ENCODE data around the gene YJU2. TPM values are rescaled to one million over a fixed set of nuclear protein-coding genes. Genes with fewer than 3 reads are reported as not detected.
"Not testable (repeated sequence)": the region's sequence is repeated elsewhere in the genome, so short reads cannot be mapped to it uniquely, and the experiment has no call there.

The YJU2 gene
- total RNA-seq, 1 donor from 2014 or later: 12.3 TPM

GRCh38 chr19:4267901-4268815 lies 21.3 kb downstream of the YJU2 start:
- no peak for DNase-seq (ENCODE audit: low spot score)

GRCh38 chr19:4268816-4269430 lies 22.0 kb downstream of the YJU2 start:
- no peak for DNase-seq (ENCODE audit: low spot score)

GRCh38 chr19:4272894-4273293 lies 26.0 kb downstream of the YJU2 start:
- no peak for DNase-seq (ENCODE audit: low spot score)

- not testable (repeated sequence) for DNase-seq (ENCODE audit: low spot score)
Measured at GRCh38 chr19:4274321-4274686, 27.4 kb downstream of the YJU2 start.

GRCh38 chr19:4277191-4277696 lies 30.4 kb downstream of the YJU2 start:
- DNase-seq (ENCODE audit: low spot score): no peak

- DNase-seq (ENCODE audit: low spot score): no peak
Measured at GRCh38 chr19:4278010-4278409, 31.1 kb downstream of the YJU2 start.

DNA sequence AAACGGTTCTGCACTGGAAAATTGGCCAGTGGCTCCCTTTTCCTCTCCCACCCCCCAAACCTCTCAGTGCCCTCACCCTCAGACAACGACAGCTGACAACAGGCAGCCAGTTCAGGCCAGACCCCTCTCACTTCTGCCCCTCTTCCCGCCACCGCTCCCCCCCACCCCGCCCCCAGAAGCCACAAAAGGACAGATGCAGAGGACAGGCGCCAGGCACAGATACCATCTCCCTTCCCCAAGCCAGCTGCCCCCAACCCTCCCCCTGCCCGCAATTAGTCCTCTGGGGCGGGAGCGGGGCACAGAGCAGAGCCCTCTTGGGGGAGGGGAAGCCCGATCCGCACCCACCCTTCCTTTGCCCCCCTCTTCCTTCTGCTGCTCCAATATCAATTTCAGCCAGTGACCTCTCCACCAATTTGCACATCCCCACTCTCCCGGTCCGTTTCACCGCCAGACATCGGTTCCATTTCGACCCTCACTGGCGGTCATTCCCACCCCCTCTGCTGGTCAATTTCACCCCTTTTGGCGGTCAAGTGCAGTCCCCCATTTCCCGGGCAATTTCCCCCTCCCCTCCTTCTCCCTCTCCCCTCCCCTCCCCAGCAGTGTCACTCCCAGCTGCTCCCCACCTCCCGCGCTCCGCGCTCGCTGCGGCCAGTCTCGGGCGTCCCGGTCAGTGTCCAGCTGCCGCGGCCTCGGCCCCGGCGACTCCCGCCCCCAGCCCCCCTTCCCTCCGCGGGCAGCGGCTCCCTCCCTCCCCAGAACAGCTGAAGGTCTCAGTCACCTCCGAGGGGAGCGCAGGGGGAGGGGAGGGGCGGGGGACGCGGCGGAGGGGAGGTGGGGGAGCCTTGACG lies 31.8 kb downstream of the YJU2 start, which contains the start of gene SHD:
SHD (plus strand) TSS at position 848 of the 848 bp plus-strand sequence. CDS start 798 bp downstream, outside the sequence.
- DNase-seq (ENCODE audit: low spot score): no peak

- no peak for DNase-seq (ENCODE audit: low spot score)
Measured at GRCh38 chr19:4279267-4279529, 32.3 kb downstream of the YJU2 start.

DNA sequence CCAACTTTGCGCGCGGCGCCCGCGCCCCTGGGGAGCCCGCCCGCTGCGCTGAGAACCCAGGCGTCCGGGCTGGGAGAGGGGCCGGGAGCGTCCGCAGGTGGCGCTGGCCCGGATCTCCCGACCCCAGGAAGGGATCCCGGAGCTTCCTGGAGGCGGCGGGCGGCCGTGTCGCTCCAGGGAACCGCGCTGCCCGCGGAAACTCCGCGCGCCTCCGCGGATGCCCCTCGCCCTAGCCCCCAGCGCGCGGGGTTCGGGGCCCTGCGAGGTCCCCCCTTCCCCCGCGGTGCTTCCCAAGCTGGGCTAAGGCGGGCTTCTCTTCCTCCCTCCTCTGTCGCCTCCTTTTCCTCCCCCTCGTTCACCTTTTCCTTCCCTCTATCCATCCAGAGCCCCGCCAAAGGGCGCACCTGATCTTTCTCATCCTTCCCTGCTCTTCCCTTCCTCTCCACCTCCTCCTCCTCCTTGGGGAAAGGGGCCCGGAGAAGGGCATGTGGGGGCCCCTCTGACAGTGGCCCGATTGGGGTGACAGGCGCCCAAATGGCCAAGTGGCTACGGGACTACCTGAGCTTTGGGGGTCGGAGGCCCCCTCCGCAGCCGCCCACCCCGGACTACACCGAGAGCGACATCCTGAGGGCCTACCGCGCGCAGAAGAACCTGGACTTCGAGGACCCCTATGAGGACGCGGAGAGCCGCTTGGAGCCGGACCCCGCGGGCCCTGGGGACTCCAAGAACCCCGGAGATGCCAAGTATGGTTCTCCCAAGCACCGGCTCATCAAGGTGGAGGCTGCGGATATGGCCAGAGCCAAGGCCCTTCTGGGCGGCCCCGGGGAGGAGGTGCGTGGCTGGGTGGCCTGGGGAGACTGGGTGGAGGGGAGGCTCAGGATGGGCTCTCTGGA lies 32.9 kb downstream of the YJU2 start:
- no peak for DNase-seq (ENCODE audit: low spot score)

DNA sequence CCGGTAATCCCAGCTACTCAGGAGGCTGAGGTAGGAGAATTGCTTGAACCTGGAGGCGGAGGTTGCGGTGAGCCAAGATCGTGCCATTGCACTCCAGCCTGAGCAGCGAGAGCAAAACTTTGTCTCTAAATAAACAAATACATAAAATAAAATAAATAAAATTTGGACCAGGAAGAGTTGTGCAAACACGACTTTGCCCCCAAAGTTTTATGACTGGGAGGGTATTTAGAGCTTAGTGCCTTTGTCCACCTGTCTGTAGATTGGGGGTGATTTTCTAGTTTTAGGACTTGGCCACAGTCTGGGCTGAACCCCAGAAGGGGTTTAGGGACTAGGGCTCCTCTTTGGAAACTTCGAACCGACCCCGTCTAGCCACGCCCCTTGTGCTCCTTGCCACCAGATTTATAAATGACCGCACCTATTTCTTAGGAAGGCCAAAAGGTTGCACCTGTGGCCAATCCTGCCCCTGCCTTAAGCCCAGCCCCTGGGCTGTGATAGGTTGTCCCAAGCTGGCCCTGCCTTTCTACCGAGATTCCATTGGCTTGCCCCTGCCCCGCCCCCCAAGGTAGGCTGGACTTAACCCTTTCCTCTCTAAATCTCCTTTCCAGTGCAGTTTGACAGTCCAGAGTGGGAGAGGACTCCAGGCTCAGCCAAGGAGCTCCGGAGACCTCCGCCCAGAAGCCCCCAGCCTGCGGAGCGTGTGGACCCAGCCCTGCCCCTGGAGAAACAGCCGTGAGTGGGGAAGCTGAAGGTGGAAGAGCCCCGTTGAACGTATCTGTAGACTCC lies 37.5 kb downstream of the YJU2 start:
- DNase-seq (ENCODE audit: low spot score): no peak

DNA sequence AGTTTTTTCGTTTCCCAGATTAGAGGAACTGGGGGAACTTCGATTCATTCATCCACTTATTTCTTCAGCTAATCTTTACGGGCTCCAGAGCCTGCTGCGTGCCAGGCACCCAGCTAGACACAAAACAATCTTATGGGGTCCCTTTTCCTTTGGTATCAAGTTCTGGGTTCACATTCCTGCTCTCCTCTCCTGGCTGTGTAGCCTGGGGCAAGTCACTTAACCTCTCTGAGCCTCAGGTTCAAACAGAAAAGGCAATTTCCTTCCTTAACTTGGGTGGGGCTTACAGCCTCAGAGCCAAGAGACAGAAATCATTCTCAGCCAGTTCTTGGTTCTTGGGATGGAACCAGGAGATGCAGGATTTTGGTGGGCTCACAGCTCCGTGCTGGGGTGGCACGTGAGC lies 38.1 kb downstream of the YJU2 start:
- no peak for DNase-seq (ENCODE audit: low spot score)

GRCh38 chr19:4286141-4286540 lies 39.3 kb downstream of the YJU2 start:
- not testable (repeated sequence) for DNase-seq (ENCODE audit: low spot score)

GRCh38 chr19:4288091-4288777 lies 41.4 kb downstream of the YJU2 start:
- DNase-seq (ENCODE audit: low spot score): no peak

- no peak for DNase-seq (ENCODE audit: low spot score)
Measured at GRCh38 chr19:4291184-4291732, 44.4 kb downstream of the YJU2 start.

DNA sequence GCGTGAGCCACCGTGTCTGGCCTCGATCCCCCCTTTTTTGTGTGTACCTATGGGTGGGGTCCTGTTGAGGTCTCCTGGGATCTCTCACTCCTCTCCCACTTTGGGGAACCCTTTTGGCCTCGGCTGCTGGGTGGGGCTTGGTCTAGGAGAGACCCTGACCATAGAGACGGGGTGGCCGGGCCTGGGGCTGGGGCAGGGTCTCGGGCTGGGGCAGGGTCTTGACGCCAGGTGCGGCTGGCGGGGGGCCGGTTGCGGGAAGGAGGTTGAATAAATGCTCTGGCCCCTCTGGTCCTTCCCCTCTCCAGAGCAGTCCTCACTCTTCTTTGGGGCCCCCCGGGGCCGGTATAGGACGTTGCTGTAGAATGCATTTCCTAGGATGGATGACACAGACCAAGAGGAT lies 45.6 kb downstream of the YJU2 start:
- DNase-seq (ENCODE audit: low spot score): no peak

- no peak for DNase-seq (ENCODE audit: low spot score)
Measured at GRCh38 chr19:4294389-4294788, 47.5 kb downstream of the YJU2 start.

DNA sequence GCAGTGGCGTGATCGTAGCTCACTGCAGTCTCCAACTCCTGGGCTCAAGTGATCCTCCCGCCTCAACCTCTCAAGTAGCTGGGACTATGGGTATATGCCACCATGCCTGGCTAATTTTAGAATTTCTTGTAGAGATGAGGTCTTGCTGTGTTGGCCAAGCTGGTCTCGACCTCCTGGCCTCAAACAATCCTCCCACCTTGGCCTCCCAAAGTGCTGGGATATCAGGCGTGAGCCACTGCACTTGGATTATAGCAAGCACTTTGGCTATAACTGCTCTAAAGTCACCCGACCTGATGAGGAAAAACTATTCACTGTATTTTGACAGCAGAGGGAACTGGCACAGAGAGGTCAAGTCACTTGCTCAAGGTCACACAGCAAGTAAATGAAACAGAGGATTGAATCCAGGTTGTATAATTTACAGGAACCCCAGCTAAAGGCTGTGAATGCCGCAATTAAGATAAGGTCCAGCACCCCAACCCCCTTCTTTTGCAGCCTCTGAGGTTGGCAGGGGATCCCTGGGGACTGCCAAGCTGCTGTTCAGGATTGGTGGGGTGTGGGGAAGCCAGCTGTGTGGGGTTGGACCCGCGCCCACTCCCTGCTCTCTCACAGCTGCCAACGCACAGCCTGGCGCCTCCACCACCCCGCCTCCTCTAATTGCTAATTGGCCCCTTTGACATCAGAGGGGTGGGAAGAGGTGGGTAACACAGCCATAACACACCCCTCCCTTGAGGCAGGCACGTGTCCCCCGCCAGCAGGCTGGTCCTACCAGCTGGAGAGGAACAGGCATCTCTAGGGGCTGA lies 49.3 kb downstream of the YJU2 start:
- DNase-seq (ENCODE audit: low spot score): no peak
